Astrocyte (in vitro differentiated cells and primary cell): ENCODE measurements around the gene LRRC9. TPM values are rescaled to one million over a fixed set of nuclear protein-coding genes. Genes with fewer than 3 reads are reported as not detected.

Experiments
- DNase-seq: peaks from one replicate; pipeline ENCODE4 v3.0.0-alpha.2; 2010; ENCODE audit warnings: low read depth
- FAIRE-seq: peaks from 2 replicates; lab custom pipeline; 2011; peaks lifted over from hg19 to GRCh38; lab: Jason Lieb, UNC
- H2AFZ ChIP-seq: 2 replicates; pipeline ENCODE4 v1.6.0; 2012; ENCODE audit warnings: low read depth, low read length, inconsistent platforms
- H3K27ac ChIP-seq: 2 replicates; pipeline ENCODE4 v1.5.1; 2011; ENCODE audit warnings: low read depth, low read length, inconsistent platforms
- H3K27me3 ChIP-seq: 2 replicates; pipeline ENCODE4 v1.6.0; 2011; ENCODE audit warnings: low read length, inconsistent platforms; ENCODE audit not compliant: insufficient read depth
- H3K36me3 ChIP-seq: 2 replicates; pipeline ENCODE4 v1.5.1; 2011; ENCODE audit warnings: low read length, inconsistent platforms; ENCODE audit not compliant: insufficient read depth
- H3K4me1 ChIP-seq: 2 replicates; pipeline ENCODE4 v1.5.1; 2011; ENCODE audit warnings: low read length, inconsistent platforms; ENCODE audit not compliant: insufficient read depth
- H3K4me2 ChIP-seq: 2 replicates; pipeline ENCODE4 v1.6.0; 2012; ENCODE audit warnings: low read length, inconsistent platforms
- H3K4me3 ChIP-seq: 2 replicates; pipeline ENCODE4 v1.5.1; 2011; ENCODE audit warnings: low read depth, mild to moderate bottlenecking, low read length, inconsistent platforms; ENCODE audit not compliant: insufficient read depth
- H3K79me2 ChIP-seq: 2 replicates; pipeline ENCODE4 v1.6.0; 2012; ENCODE audit warnings: mild to moderate bottlenecking, low read length, inconsistent platforms; ENCODE audit not compliant: insufficient read depth
- H3K9ac ChIP-seq: 2 replicates; pipeline ENCODE4 v1.6.0; 2012; ENCODE audit warnings: mild to moderate bottlenecking, low read length, inconsistent platforms
- H3K9me3 ChIP-seq: 2 replicates; pipeline ENCODE4 v1.5.1; 2012; ENCODE audit warnings: low read depth, mild to moderate bottlenecking, low read length, inconsistent platforms; ENCODE audit not compliant: insufficient read depth
- H4K20me1 ChIP-seq: 2 replicates; pipeline ENCODE4 v1.6.0; 2012; ENCODE audit warnings: low read length, inconsistent platforms; ENCODE audit not compliant: insufficient read depth
- H3K27ac Mint-ChIP-seq: one replicate; pipeline ENCODE4 v1.8.0; 2021; ENCODE audit warnings: mild to moderate bottlenecking, mixed read lengths; ENCODE audit not compliant: unreplicated experiment
- H3K27me3 Mint-ChIP-seq: one replicate; pipeline ENCODE4 v1.8.0; 2021; ENCODE audit warnings: low read depth, mixed read lengths; ENCODE audit not compliant: unreplicated experiment
- H3K36me3 Mint-ChIP-seq: one replicate; pipeline ENCODE4 v1.8.0; 2021; ENCODE audit warnings: low read depth, mixed read lengths; ENCODE audit not compliant: unreplicated experiment
- H3K4me1 Mint-ChIP-seq: one replicate; pipeline ENCODE4 v1.8.0; 2021; ENCODE audit warnings: low read depth, mixed read lengths; ENCODE audit not compliant: unreplicated experiment
- H3K4me3 Mint-ChIP-seq: one replicate; pipeline ENCODE4 v1.8.0; 2021; ENCODE audit warnings: mild to moderate bottlenecking, moderate library complexity, mixed read lengths; ENCODE audit not compliant: unreplicated experiment
- H3K9me3 Mint-ChIP-seq: one replicate; pipeline ENCODE4 v1.8.0; 2021; ENCODE audit warnings: mild to moderate bottlenecking, mixed read lengths; ENCODE audit not compliant: unreplicated experiment
- EZH2 ChIP-seq: IDR thresholded peaks from 2 replicates; pipeline ENCODE4 v1.6.1; 2012; ENCODE audit warnings: mild to moderate bottlenecking, low read length, inconsistent platforms; ENCODE audit not compliant: insufficient read depth
- total RNA-seq: library from RNA; stranded (reverse); gene quantifications from 2 replicates; pipeline ENCODE4 v1.2.1, GENCODE V29; 2021
- TF ChIP-seq, protein P1 (sequence below): IDR thresholded peaks from 2 replicates; pipeline ENCODE4 v1.5.1; 2011; ENCODE audit warnings: low read depth, mild to moderate bottlenecking, inconsistent platforms, low read length, moderate library complexity; ENCODE audit not compliant: insufficient read depth

The LRRC9 gene
- total RNA-seq, 1 donor from 2014 or later, result 0.05 TPM

DNA sequence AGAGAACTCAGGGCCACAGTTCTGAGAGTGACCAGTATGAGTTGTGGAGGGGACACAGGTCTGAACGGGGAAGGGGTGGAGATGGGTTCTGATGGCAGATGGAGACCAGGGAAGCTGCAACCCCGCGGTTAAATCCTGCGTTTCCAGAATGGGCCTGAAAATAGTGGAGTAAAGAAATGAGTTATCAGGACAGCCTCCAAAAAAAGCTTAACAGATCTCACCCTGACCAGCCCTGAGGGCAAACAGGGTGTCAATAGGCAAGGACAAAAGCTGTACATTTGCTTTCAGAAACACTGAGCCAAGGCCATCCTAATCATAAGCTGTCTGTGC lies 48.8 kb upstream of the LRRC9 start:
- H3K27me3 Mint-ChIP-seq, result peaks cover 34% of the 10 kb centered on the region
- no peaks in the 10 kb centered on the region for H3K36me3 ChIP-seq
- H3K9ac ChIP-seq, result peak overlapping the region; percentile 10
- H3K27ac Mint-ChIP-seq, result no peak overlapping the region
- DNase-seq, result no peak
- H2AFZ ChIP-seq, result peak overlapping the region; percentile 88
- no peak for FAIRE-seq
- H3K4me2 ChIP-seq, result peak overlapping the region; percentile 87
- peak overlapping the region; percentile 63 for H3K4me3 ChIP-seq
- H3K9me3 ChIP-seq, result no peaks in the 10 kb centered on the region
- peaks cover 18% of the 10 kb centered on the region for H3K27me3 ChIP-seq
- no peaks in the 10 kb centered on the region for H4K20me1 ChIP-seq
- H3K4me1 Mint-ChIP-seq, result no peaks in the 10 kb centered on the region
- TF ChIP-seq EZH2, result no peak
- TF ChIP-seq, protein P1, sequence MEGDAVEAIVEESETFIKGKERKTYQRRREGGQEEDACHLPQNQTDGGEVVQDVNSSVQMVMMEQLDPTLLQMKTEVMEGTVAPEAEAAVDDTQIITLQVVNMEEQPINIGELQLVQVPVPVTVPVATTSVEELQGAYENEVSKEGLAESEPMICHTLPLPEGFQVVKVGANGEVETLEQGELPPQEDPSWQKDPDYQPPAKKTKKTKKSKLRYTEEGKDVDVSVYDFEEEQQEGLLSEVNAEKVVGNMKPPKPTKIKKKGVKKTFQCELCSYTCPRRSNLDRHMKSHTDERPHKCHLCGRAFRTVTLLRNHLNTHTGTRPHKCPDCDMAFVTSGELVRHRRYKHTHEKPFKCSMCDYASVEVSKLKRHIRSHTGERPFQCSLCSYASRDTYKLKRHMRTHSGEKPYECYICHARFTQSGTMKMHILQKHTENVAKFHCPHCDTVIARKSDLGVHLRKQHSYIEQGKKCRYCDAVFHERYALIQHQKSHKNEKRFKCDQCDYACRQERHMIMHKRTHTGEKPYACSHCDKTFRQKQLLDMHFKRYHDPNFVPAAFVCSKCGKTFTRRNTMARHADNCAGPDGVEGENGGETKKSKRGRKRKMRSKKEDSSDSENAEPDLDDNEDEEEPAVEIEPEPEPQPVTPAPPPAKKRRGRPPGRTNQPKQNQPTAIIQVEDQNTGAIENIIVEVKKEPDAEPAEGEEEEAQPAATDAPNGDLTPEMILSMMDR, result no peak
- H3K9me3 Mint-ChIP-seq, result no peaks in the 10 kb centered on the region
- no peaks in the 10 kb centered on the region for H3K79me2 ChIP-seq
- no peak overlapping the region for H3K27ac ChIP-seq
- H3K4me1 ChIP-seq, result peaks cover 7% of the 10 kb centered on the region
- peak overlapping the region; percentile 95 for H3K4me3 Mint-ChIP-seq
- H3K36me3 Mint-ChIP-seq, result no peaks in the 10 kb centered on the region

DNA sequence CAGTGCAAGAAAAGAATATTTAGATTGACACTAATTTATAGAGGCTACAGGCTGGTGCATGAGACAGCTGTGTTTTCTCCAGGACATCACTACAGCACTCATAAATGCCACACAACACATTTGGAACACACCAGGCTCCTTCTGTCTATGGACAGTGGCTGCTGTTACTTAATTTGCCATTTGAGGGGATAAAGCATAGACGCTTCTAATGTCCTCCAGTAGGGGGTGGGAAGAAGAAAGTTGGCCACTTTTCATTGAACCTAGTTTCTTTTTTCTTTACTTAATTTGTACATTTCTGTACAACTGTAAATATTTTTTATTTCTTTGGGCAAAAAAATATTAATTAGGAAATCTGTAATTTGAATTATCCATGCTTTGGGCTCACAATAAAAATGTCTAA lies 37.0 kb upstream of the LRRC9 start:
- Histone ChIP-seq H3K9me3 (no peaks in the 10 kb centered on the region), H3K4me3 (no peak overlapping the region), H3K4me1 (no peaks in the 10 kb centered on the region), H3K27me3 (peaks cover 2% of the 10 kb centered on the region), H3K9ac (no peak overlapping the region), H3K79me2 (no peaks in the 10 kb centered on the region), H2AFZ (no peak overlapping the region), H3K36me3 (no peaks in the 10 kb centered on the region), H3K27ac (no peak overlapping the region), H4K20me1 (no peaks in the 10 kb centered on the region), H3K4me2 (no peak overlapping the region)
- no peak for DNase-seq
- TF ChIP-seq EZH2, result no peak
- TF ChIP-seq, protein P1, result peak; percentile 12
- no peak for FAIRE-seq
- Mint-ChIP-seq H3K36me3 (no peaks in the 10 kb centered on the region), H3K27me3 (peaks cover 7% of the 10 kb centered on the region), H3K27ac (no peak overlapping the region), H3K9me3 (no peaks in the 10 kb centered on the region), H3K4me1 (no peaks in the 10 kb centered on the region), H3K4me3 (no peak overlapping the region)

DNA sequence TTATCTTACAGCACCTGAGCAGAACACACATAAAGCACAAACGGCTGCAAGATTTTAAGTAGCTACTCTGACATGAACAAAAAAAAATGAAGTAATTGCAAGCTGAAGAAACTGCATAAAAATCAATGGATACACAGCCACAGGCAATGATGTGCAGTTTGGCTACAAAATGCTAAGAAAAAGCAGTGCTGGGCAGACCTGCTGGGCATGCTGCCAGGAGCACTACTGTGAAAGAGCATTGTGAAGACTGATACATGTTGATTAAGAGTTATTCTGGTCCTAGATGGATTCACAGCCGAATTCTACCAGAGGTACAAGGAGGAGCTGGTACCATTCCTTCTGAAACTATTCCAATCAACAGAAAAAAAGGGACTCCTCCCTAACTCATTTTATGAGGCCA lies 29.3 kb upstream of the LRRC9 start:
- H3K9ac ChIP-seq, result no peak overlapping the region
- Mint-ChIP-seq H3K36me3 (no peaks in the 10 kb centered on the region), H3K9me3 (no peaks in the 10 kb centered on the region), H3K4me1 (no peaks in the 10 kb centered on the region), H3K4me3 (no peak overlapping the region), H3K27ac (no peak overlapping the region), H3K27me3 (peaks cover 8% of the 10 kb centered on the region)
- no peak overlapping the region for H3K4me3 ChIP-seq
- H3K9me3 ChIP-seq, result no peaks in the 10 kb centered on the region
- H3K79me2 ChIP-seq, result no peaks in the 10 kb centered on the region
- H2AFZ ChIP-seq, result no peak overlapping the region
- H3K27ac ChIP-seq, result no peak overlapping the region
- H3K4me1 ChIP-seq, result no peaks in the 10 kb centered on the region
- H3K4me2 ChIP-seq, result no peak overlapping the region
- H4K20me1 ChIP-seq, result no peaks in the 10 kb centered on the region
- H3K36me3 ChIP-seq, result no peaks in the 10 kb centered on the region
- FAIRE-seq (no peak), DNase-seq (no peak)
- TF ChIP-seq EZH2, result no peak
- TF ChIP-seq, protein P1, result no peak
- H3K27me3 ChIP-seq, result no peaks in the 10 kb centered on the region
